HG02938 (cell line): Measurements from ENCODE around the gene APMAP.

Experiments used
- ATAC-seq: cut with Tn5 transposase; IDR thresholded peaks from one replicate; pipeline ENCODE4 v1.9.1; 2021; ENCODE audit warnings: mild to moderate bottlenecking, moderate library complexity; ENCODE audit not compliant: unreplicated experiment

APMAP gene

DNA sequence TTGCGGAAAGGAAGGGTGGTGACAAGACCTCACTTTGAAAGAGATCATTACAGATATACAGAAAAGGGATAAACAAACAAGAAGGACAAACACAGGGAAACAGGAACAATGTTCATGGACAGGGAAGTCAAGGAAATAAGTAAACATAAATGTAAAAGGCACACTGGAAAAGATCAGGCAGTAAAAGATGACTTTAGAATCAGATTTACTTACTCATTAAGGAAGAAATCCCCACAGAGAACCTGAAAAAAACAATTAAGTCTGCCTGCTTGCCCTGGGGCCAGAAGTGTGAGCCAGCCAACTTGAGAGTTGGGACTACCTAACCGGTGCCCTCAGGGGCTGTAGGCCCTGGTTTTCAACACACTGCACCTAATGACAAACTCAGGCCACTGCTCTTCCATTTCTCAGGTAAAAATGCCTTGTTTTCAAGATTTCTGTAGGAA is 1.7 kb downstream of the APMAP start:
- ATAC-seq: no peak

GRCh38 chr20:24989162-24989561 is 3.4 kb downstream of the APMAP start:
- ATAC-seq: no peak

DNA sequence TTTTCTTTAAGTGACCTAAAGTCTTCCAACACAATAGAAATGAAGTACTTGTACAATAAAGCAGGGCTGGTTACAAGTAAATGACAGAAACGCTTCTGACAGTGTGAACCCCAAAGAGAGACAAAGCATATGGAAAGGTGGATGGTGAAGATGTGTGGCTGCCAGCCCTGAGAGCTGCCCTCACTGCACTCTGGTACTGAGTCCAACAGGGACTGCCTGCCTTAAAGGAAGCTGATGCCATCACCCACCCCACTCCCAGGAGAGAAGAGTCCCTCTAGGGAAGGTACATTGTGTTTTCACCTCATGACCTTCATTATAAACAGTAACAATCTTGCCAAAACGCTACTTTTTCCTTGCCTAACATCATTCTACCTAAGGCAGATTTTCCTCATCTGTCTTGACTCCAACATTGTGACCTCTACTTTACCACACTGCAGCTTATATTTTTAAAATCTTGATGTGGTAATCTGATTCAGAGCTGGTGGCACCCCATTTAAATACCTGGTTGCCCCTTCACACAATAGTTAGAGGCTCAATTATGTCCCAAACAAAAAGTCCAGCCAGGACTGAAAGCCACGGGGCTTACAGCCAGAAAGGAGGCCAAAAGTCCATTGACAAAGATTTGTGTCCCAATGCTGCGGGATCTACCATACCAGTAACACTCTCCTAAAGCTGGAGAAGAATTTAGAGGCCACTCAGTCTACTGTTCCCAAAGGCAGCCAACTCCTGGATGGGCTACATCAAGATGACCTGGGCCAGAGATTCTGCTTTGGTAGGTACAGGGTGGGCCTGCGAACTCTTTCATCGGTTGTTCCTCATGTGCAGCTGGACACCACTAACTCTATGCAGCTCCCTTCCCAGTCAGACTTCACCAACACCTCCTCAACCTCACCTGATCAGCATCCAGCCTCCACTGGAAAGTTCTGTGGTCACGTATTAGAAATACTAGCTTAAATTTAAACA is 4.4 kb downstream of the APMAP start:
- no peak for ATAC-seq

GRCh38 chr20:24987244-24987643 is 5.3 kb downstream of the APMAP start:
- no peak for ATAC-seq

- ATAC-seq: no peak
Observed at GRCh38 chr20:24986436-24987015, 6.0 kb downstream of the APMAP start.

GRCh38 chr20:24985802-24986201 is 6.7 kb downstream of the APMAP start:
- no peak for ATAC-seq

- no peak for ATAC-seq
Observed at GRCh38 chr20:24984961-24985640, 7.5 kb downstream of the APMAP start.

DNA sequence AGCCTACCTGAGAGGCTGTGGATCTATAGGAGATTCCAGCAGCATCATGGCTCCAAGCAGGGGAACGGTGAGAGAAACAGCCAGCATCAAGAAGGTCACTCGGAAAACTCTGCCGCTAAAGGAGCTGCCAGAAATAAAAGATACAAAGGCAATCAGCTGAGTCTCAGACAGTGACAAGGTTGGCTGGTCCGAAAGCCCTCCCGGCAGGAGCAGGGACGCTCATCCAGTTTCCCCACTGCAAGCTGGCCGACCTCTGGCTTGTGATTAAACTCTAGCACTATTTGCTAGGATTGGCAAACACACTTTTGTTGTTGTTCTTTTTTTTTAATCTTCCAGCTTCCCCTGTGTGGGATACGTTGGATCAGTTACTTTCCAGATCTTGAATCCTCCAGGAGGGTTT is 8.7 kb downstream of the APMAP start:
- ATAC-seq: no peak

DNA sequence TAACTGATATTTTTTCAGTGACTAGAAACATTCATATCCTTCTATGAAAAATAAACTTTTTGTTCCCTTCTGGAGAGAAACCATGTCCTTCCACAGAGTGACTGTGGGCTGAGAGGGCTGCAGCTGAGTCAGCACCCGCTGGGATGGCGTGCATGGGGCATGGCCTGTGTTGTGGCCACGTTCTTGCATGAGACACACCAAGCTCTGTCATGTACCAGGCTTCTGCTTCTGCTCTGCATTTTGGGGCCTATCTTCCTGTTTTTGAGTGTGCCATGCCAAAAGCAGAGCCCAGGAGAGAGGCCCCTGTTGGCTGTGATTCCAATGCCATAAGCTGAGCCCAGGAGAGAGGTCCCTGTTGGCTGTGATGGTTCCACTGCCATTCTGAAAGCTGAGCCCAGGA is 10.8 kb downstream of the APMAP start:
- no peak for ATAC-seq

GRCh38 chr20:24981282-24981681 is 11.3 kb downstream of the APMAP start:
- ATAC-seq: no peak

DNA sequence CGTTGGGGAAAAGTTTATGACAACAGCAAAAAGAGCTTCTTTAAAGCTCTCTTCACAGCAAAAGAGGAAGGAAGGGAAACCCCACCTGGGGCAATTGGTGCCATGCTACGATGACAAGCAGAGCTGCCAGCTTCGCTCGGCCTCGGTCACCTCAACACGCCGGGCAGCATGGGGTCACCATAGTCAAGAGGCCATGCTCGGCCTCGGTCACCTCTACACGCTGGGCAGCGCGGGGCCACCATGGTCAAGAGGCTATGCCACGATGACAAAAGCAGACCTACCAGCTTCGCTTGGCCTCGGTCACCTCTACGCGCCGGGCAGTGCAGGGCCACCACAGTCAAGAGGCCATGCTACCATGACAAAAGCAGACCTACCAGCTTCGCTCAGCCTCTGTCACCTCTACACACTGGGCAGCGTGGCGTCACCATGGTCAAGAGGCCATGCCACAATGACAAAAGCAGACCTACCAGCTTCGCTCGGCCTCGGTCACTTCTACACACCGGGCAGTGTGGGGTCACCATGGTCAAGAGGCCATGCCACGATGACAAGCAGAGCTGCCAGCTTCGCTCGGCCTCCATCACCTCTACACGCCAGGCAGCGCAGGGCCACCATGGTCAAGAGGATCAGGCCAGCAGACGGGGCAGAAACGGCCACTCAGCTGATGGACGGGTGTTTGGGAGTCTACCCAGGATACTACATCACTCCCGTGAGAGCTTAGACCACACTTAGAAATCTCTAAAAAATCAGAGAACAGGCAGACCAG is 12.1 kb downstream of the APMAP start:
- ATAC-seq: no peak

DNA sequence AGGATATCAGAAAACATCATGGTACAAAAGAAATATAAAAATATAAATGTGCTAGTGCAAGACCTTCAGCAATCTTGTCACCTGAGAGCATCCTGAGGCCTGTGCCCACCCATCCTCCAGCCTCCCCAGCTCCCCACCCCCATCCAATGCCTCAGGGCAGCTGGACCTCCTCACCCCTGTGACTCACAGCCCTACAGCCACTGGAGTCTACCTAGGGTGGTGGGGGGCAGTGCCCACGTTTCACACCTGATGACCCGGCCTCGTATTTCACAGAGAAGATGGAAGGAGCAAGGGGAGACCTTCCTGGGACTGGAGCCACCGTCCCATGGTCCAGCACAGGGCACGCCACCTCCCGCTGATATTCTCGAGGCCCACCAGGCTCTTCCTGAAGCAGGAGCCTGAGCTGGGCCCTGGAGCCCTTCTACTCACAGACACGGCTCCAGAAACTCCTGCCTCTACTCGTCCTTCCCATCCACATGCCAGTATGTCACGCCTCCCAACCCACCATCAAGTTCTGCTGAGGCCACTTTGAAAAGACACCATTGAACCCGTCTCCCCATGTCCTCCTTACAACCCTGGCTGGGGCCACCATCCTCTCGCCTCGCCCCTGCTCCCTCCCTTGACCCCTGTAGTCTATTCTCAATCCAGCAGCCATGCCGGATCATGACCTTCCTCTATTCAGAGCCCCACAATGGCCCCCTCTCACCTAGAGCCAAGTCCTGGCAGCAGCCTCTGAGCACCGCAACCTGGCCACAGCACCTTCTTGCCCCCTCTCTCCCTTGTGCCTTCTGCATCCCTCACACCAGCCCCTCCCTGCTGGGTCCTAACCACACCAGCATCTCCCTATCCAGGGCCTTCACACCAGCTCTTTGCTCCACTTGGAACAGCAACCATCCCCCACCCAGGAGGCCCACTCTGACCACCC is 13.3 kb downstream of the APMAP start:
- no peak for ATAC-seq

DNA sequence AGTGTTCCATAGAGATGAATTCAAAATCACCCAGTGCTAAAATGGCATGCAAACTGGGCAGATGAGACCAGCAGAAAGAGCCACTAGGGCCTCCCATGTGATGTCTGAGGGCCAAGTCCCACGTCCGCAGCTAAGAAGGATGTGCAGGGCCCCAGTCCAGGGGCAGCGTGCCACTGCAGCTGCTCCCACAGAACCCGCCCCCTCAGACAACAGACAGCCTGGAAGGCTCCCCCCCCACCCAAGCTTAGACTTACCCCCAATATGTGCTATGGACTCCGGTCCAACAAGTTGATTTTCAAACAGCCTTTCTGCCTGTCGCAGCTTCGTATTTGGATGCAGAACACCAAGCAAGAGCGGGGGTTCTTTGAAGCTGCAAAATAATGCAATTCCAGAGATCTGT is 14.0 kb downstream of the APMAP start:
- ATAC-seq: no peak

DNA sequence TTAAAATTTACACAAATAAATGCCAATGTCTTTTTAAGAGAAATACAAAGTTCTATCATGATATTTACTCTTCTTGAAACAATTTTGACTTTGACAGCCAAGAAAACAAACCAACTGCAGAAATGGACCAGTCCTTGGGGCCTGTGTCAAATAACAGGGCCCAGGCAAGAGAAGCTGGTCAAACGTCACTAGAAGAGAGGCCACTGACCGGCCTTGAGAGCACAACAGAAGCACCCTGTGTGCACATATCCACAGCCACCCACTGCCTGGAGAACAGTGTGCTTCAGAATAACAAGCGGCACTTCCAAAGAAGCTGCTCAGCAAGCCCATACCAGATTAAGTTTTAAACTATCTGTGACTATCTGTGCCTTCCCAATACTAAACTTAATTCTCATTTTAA is 14.8 kb downstream of the APMAP start:
- ATAC-seq: no peak

GRCh38 chr20:24977336-24977735 is 15.2 kb downstream of the APMAP start:
- ATAC-seq: no peak

- ATAC-seq: no peak
Observed at GRCh38 chr20:24972341-24972740, 20.2 kb downstream of the APMAP start.

- ATAC-seq: no peak
Observed at GRCh38 chr20:24971376-24972101, 21.0 kb downstream of the APMAP start.

- ATAC-seq: no peak
Observed at GRCh38 chr20:24970754-24971153, 21.8 kb downstream of the APMAP start.

GRCh38 chr20:24970030-24970553 is 22.5 kb downstream of the APMAP start:
- no peak for ATAC-seq
